AG09319 (cell line): ENCODE measurements around the gene PNMT.

Source experiments
- DNase-seq: peaks from one replicate; pipeline ENCODE4 v3.0.0-alpha.2; 2010; ENCODE audit warnings: low read depth; ENCODE audit errors: extremely low read depth
- CTCF ChIP-seq: IDR thresholded peaks from 2 replicates; pipeline ENCODE4 v1.5.1; 2011; ENCODE audit warnings: low read depth, mild to moderate bottlenecking, inconsistent platforms, low read length, moderate library complexity

PNMT gene

GRCh38 chr17:39674702-39675389 lies 6.6 kb downstream of the PNMT start:
- TF ChIP-seq CTCF: no peak
- DNase-seq: no peak

- DNase-seq: no peak
- no peak for TF ChIP-seq CTCF
Observed at GRCh38 chr17:39675390-39676082, 7.3 kb downstream of the PNMT start.

GRCh38 chr17:39676198-39676819 lies 8.1 kb downstream of the PNMT start:
- no peak for TF ChIP-seq CTCF

GRCh38 chr17:39677072-39677471 lies 8.8 kb downstream of the PNMT start:
- no peak for TF ChIP-seq CTCF
- DNase-seq: no peak

More at GRCh38 chr17:39676198-39676819, 8.1 kb downstream of the PNMT start:
- no peak for DNase-seq

- TF ChIP-seq CTCF: no peak
- DNase-seq: no peak
Observed at GRCh38 chr17:39677542-39678339, 9.5 kb downstream of the PNMT start.

GRCh38 chr17:39678340-39679116 lies 10.3 kb downstream of the PNMT start:
- DNase-seq: no peak
- TF ChIP-seq CTCF: no peak
